ENCODE measurements around the gene RAB11FIP4. TPM values are rescaled to one million over a fixed set of nuclear protein-coding genes. Genes with fewer than 3 reads are reported as not detected.

The RAB11FIP4 gene
- total RNA-seq, 3 donors from 2014 or later, result 1.9 to 18.7 (median 11.8) TPM

DNA sequence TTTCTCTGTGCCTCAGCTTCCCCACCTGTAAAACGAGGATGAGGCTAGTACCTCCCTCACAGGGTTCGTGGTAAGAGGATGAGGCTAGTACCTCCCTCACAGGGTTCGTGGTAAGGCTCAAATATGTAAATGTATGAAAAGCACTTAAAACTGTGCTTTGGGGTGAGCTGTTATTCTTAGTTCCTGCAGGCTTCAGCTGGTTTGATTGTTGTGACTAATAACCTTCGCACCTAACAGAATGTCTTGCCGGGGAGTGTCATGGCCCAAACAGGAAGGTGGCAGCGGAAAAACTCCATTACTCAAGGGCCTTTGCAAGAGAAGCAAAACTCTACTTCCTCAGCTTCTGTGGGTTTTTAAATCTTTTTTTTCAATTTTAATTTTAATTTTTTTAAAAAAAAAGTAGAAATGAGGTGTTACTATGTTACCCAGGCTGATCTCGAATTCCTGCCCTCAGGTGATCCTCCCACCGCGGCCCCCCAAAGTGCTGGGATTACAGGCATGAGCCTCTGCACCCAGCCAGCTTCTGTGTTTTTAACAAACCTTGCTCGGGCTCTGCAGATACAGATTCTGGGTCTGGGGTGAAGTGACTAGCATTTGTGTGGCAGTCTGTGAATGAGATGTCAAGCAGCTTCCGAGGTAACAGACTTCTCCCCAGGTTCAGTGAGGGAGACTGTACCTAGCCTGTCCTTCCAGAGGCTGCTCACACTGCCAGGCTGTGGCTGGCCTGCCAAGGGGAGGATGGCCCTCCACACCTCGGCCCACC lies 103.0 kb downstream of the RAB11FIP4 start:
- no peak for TF ChIP-seq POLR2A (IDR thresholded peaks at IDR 0.05)
- TF ChIP-seq, protein P1, sequence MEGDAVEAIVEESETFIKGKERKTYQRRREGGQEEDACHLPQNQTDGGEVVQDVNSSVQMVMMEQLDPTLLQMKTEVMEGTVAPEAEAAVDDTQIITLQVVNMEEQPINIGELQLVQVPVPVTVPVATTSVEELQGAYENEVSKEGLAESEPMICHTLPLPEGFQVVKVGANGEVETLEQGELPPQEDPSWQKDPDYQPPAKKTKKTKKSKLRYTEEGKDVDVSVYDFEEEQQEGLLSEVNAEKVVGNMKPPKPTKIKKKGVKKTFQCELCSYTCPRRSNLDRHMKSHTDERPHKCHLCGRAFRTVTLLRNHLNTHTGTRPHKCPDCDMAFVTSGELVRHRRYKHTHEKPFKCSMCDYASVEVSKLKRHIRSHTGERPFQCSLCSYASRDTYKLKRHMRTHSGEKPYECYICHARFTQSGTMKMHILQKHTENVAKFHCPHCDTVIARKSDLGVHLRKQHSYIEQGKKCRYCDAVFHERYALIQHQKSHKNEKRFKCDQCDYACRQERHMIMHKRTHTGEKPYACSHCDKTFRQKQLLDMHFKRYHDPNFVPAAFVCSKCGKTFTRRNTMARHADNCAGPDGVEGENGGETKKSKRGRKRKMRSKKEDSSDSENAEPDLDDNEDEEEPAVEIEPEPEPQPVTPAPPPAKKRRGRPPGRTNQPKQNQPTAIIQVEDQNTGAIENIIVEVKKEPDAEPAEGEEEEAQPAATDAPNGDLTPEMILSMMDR (IDR thresholded peaks at IDR 0.05), result no peak
- no peak for TF ChIP-seq POLR2AphosphoS5 (IDR thresholded peaks at IDR 0.05)
- H3K4me3 ChIP-seq, result no peak overlapping the region
- no peaks in the 10 kb centered on the region for H3K9me3 ChIP-seq
- no peaks in the 10 kb centered on the region for H3K4me1 ChIP-seq
- intact Hi-C loops (cut with DNase I; ENCODE audit: low total_unique reads), result no loop called here
- no peak for DNase-seq (ENCODE audit: low spot score in 2 of 2)
- no peaks in the 10 kb centered on the region for H3K36me3 ChIP-seq
- H3K27me3 ChIP-seq, result no peaks in the 10 kb centered on the region
- H3K27ac ChIP-seq, result peak overlapping the region in 1 of 2 donors; percentile 50

DNA sequence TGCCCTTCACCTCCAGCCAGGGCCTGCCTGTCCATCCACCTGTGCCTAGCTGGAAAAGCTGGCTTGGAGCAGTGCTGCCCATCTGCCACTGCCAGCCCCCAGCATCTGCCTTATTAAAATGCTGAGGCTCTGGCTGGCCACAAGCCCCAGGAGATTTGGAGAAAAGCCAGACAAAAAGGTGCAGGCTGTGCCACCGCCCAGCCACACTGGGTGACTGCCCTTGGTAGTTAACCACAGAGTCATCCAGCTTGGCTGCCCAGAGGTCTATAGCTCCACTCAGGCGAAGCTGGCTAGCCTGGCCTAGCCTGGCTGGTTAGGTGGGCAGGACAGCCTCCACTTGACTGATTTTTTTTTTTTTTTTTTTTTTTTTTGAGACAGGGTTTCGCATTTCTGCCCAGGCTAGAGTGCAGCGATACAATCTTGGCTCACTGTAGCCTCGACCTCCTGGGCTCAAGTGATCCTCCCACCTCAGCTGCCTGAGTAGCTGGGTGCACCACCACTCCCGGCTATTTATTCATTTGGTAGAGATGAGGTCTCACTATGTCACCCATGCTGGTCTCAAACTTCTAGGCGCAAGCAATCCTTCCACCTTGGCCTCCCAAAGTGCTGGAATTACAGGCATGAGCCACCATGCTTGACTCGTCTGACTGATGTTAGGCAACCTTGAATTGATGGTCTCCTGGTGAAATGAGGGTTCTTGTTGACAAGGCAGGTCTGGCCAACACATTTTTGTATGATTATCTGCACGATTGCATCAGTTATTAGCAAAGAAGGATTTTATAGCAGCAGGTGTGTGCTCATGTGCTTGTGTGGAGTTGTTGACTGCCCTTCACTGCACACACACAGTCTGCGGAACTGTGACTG lies 103.8 kb downstream of the RAB11FIP4 start:
- peak overlapping the region in 1 of 2 donors; percentile 48 for H3K27ac ChIP-seq

DNA sequence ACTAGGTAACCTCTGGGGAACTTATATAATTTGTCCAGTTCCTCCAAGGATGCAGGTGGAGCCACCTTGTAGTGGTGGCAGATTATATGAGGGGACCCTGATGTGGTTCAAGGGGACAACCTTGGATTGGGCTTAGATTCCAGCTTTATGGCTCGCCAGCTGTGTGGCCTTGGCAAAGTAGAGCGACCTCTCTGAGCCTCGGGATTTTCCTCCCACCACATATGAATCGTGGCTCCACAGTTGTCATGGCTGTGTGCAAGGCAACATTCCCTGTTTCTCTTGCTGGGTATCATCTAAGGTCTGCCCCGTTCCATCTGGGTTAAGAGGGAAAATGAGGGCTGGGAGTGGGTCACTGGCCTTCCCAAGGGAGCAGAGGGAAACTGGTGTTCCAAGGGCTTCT lies 104.6 kb downstream of the RAB11FIP4 start:
- no peak overlapping the region for H3K27ac ChIP-seq
- no peak for TF ChIP-seq POLR2A (IDR thresholded peaks at IDR 0.05)
- no peak for TF ChIP-seq POLR2AphosphoS5 (IDR thresholded peaks at IDR 0.05)
- TF ChIP-seq, protein P1 (IDR thresholded peaks at IDR 0.05), result no peak
- H3K4me3 ChIP-seq, result no peak overlapping the region
- H3K27me3 ChIP-seq, result no peaks in the 10 kb centered on the region
- DNase-seq (ENCODE audit: low spot score in 2 of 2), result no peak
- intact Hi-C loops (cut with DNase I; ENCODE audit: low total_unique reads), result no loop called here
- H3K9me3 ChIP-seq, result no peaks in the 10 kb centered on the region
- peaks cover 0 to 8% of the 10 kb centered on the region in 2 donors for H3K4me1 ChIP-seq
- H3K36me3 ChIP-seq, result no peaks in the 10 kb centered on the region

More for the DNA sequence above, 103.8 kb downstream of the RAB11FIP4 start:
- DNase-seq (ENCODE audit: low spot score in 2 of 2), result peak in 1 of 2 donors; percentile 50
- Histone ChIP-seq H3K36me3 (no peaks in the 10 kb centered on the region), H3K4me3 (no peak overlapping the region), H3K27me3 (no peaks in the 10 kb centered on the region), H3K9me3 (no peaks in the 10 kb centered on the region), H3K4me1 (no peaks in the 10 kb centered on the region)
- no peak for TF ChIP-seq POLR2A (IDR thresholded peaks at IDR 0.05)
- TF ChIP-seq, protein P1 (IDR thresholded peaks at IDR 0.05), result no peak
- no peak for TF ChIP-seq POLR2AphosphoS5 (IDR thresholded peaks at IDR 0.05)
- intact Hi-C loops (cut with DNase I; ENCODE audit: low total_unique reads), result no loop called here

DNA sequence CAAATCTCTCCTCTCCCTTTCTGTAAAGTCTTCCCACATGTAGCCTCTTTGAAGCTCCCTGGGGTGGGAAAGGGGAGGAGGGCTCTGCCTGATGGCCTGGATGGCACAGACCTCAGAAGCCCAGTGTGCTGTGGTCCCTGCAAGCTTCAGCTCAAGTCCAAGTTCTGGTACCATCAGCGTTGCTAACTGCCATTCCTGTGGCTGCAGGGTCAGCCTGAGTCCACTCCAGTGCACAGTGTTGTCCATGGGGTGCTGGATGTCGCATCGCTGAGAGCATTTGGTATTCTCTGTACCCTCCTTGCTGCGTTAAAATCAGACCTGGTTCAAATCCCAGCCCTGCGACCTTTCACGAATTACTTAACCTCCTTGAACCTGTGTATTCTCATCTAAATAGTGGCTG lies 105.1 kb downstream of the RAB11FIP4 start:
- H3K4me1 ChIP-seq, result peaks cover 0 to 8% of the 10 kb centered on the region in 2 donors
- no peak for DNase-seq (ENCODE audit: low spot score in 2 of 2)
- no peak overlapping the region for H3K4me3 ChIP-seq
- TF ChIP-seq POLR2A (IDR thresholded peaks at IDR 0.05) (no peak), POLR2AphosphoS5 (IDR thresholded peaks at IDR 0.05) (no peak)
- TF ChIP-seq, protein P1 (IDR thresholded peaks at IDR 0.05), result no peak
- no peaks in the 10 kb centered on the region for H3K36me3 ChIP-seq
- H3K9me3 ChIP-seq, result no peaks in the 10 kb centered on the region
- H3K27me3 ChIP-seq, result no peaks in the 10 kb centered on the region
- intact Hi-C loops (cut with DNase I; ENCODE audit: low total_unique reads), result no loop called here
- H3K27ac ChIP-seq, result no peak overlapping the region

DNA sequence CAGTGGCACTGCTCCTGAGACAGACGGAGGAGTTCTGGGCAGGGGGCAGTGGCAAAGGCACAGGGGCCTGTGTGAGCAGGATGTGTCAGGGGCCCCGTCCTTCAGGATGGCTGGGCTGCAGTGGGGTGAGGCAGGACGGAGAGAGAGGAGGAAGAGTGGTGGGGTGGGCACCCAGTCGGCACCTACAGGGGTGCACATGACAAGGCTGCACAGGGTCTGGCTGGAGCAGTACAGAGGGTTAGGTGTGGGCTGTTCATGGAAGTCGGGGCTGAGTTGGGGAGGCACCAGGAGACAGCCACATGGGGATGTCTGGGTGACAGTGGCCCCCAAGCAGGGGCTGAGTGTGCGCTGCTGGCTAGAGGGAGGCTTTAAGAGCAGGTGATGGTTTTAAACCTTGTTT lies 106.0 kb downstream of the RAB11FIP4 start:
- Histone ChIP-seq H3K4me1 (peaks cover 0 to 8% of the 10 kb centered on the region in 2 donors), H3K27me3 (no peaks in the 10 kb centered on the region), H3K27ac (peak overlapping the region in 1 of 2 donors; percentile 17), H3K36me3 (no peaks in the 10 kb centered on the region), H3K4me3 (no peak overlapping the region), H3K9me3 (no peaks in the 10 kb centered on the region)
- TF ChIP-seq, protein P1 (IDR thresholded peaks at IDR 0.05), result no peak
- TF ChIP-seq POLR2A (IDR thresholded peaks at IDR 0.05) (no peak), POLR2AphosphoS5 (IDR thresholded peaks at IDR 0.05) (no peak)
- intact Hi-C loops (cut with DNase I; ENCODE audit: low total_unique reads), result no loop called here
- DNase-seq (ENCODE audit: low spot score in 2 of 2), result no peak

Data from breast epithelium (tissue), 4 donors.